Measurements from ENCODE around the gene PDE4D. TPM values are rescaled to one million over a fixed set of nuclear protein-coding genes. Genes with fewer than 3 reads are reported as not detected.

The PDE4D gene
- total RNA-seq, 1 experiment from 2014 or later = 2.1 TPM

GRCh38 chr5:59169081-59169767 is 724.3 kb downstream of the PDE4D start:
- Histone ChIP-seq H3K4me1 (ENCODE audit: insufficient read depth, low read length) (no peaks in the 10 kb centered on the region), H4K8ac (replicated peaks; ENCODE audit: insufficient read length, low read depth, low read length) (no peak overlapping the region), H3K23ac (ENCODE audit: insufficient read length, low read depth, low read length) (no peak overlapping the region), H4K5ac (ENCODE audit: insufficient read length, low read depth, low read length) (no peak overlapping the region), H2AFZ (ENCODE audit: low read length) (no peak overlapping the region), H3K23me2 (ENCODE audit: insufficient read length, low read depth, low read length, poor library complexity, severe bottlenecking) (no peaks in the 10 kb centered on the region), H2BK5ac (ENCODE audit: insufficient read length, low read length) (no peak overlapping the region), H2BK12ac (ENCODE audit: insufficient read length, low read depth, low read length) (no peak overlapping the region), H4K91ac (ENCODE audit: insufficient read length, low read depth, low read length) (no peak overlapping the region), H3K56ac (ENCODE audit: insufficient read length, low read depth, low read length) (no peak overlapping the region), H2BK15ac (ENCODE audit: low read depth, low read length) (no peak overlapping the region), H2BK20ac (ENCODE audit: low read depth, low read length, poor library complexity, severe bottlenecking) (no peak overlapping the region), H3K27me3 (ENCODE audit: insufficient read depth, low read length) (no peaks in the 10 kb centered on the region), H3K9me3 (ENCODE audit: control insufficient read depth, low read depth, low read length) (no peaks in the 10 kb centered on the region), H3K4me2 (ENCODE audit: insufficient read depth, insufficient read length, low read length) (no peak overlapping the region), H3T11ph (ENCODE audit: low read length) (no peak overlapping the region), H3K4ac (ENCODE audit: low read depth, low read length) (no peak overlapping the region), H2AK5ac (ENCODE audit: insufficient read length, low read length) (no peak overlapping the region), H3K79me1 (ENCODE audit: insufficient read depth, low read depth, low read length, poor library complexity, severe bottlenecking) (no peaks in the 10 kb centered on the region), H3K79me2 (ENCODE audit: insufficient read depth, low read length) (no peaks in the 10 kb centered on the region), H4K20me1 (ENCODE audit: control insufficient read depth, insufficient read depth, insufficient read length) (no peaks in the 10 kb centered on the region), H2BK120ac (ENCODE audit: low read depth, low read length, poor library complexity, severe bottlenecking) (no peak overlapping the region), H3K27ac (ENCODE audit: insufficient read length, low read depth, low read length) (no peak overlapping the region), H3K18ac (ENCODE audit: insufficient read length, low read depth, low read length) (no peak overlapping the region), H3K9ac (ENCODE audit: extremely low read depth, insufficient read length, low read length) (no peak overlapping the region), H3K14ac (ENCODE audit: insufficient read depth, low read length) (no peak overlapping the region)
- Mint-ChIP-seq H3K4me1 (peaks cover 4 to 14% of the 10 kb centered on the region in 2 experiments), H3K27ac (peak overlapping the region in 1 of 3 experiments; percentile 22; a peak in 1 of 7 replicates), H3K9me3 (no peaks in the 10 kb centered on the region), H3K36me3 (ENCODE audit: insufficient read depth in 1 of 3, low read depth in 3 of 3) (no peaks in the 10 kb centered on the region), H3K27me3 (ENCODE audit: low read depth) (no peaks in the 10 kb centered on the region), H3K4me3 (no peak overlapping the region)
- TF ChIP-seq CTCF (conservative IDR thresholded peaks at IDR 0.05) = no peak
- no CpG with 5 or more reads among the region's 7 CpGs for WGBS (ENCODE audit: extremely low coverage, insufficient read length, low lambda C conversion rate)
- DNase-seq = no peak
